Activated gamma-delta T cell treated with anti-CD3 and anti-CD28 coated beads, Interleukin-2, amount 50 U/mL, for 16 hours (primary cell): ENCODE results near the gene NCAM2.
"Not testable (repeated sequence)": the region's sequence is repeated elsewhere in the genome, so short reads cannot be mapped to it uniquely, and the experiment has no call there.

Experiments
- DNase-seq: peaks from one replicate; pipeline ENCODE4 v3.0.0-alpha.2; 2020; ENCODE audit warnings: low read depth

NCAM2 gene

DNA sequence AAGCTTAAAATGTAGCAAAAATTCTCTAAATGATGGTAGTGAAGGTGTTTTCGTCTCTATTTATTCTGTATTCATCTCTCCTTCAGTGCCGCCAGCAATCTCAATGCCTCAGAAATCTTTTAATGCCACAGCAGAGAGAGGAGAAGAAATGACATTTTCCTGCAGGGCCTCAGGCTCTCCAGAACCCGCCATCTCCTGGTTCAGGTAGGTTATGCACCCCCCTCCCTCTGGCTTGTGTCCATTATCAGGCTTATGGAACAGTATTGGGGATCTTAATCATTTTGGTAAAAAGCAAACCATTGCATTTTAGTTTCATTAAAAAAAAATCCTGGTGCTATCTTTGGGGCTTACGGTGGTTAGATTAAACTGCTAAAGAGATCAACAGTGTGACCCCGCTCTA lies 326.1 kb downstream of the NCAM2 start:
- DNase-seq, result no peak

DNA sequence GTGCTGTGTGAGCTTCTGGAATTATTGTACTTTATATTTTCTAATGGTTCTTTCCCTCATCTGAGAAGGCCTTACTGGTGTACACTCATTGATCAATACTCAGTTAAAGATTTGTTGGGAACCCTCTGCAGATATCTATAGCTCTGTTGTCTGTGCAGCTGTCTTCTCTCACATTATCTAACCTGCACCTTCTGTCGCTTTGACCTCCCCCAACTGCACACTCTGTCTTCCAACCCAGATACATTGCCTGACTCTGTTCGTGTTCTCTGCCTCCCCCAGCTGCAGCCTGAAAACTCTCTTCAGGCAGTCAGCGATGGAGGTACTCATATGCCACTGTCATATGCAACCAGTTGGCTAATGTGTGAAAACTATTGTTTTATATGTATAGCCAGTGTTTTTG lies 334.3 kb downstream of the NCAM2 start:
- DNase-seq, result no peak

DNA sequence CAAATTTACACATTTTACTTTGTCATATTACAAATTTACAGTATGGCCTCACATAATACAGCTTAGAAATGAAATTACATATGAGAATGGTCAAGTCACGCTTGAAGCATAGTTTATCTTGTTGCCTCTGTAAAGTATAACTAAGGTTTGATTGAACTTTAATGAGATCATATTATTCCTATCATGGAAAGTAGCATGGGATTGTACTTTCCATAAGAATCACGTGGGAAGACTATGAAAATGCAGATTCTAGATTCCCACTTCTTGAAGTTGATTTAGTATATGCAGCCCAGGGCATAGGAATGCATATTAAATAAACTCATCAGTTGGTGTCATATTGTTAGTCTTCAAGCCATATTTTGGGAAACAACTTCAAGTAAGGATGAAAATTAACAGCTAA lies 342.8 kb downstream of the NCAM2 start:
- no peak for DNase-seq

DNA sequence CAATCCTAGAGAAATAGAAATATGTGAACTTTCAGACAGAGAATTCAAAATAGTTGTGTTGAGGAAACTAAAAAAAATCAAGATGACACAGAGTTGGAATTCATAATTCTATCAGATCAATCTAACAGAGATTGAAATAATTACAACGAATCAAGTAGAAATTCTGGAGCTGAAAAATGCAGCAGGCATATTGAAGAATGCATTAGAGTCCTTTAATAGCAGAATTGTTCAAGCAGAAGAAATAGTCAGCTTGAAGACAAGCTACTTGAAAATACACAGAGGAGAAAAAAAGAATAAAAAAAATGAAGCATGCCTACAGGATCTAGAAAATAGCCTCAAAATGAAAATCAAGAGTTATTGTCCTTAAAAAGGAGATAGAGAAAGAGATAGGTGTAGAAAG lies 347.1 kb downstream of the NCAM2 start:
- DNase-seq, result no peak

DNA sequence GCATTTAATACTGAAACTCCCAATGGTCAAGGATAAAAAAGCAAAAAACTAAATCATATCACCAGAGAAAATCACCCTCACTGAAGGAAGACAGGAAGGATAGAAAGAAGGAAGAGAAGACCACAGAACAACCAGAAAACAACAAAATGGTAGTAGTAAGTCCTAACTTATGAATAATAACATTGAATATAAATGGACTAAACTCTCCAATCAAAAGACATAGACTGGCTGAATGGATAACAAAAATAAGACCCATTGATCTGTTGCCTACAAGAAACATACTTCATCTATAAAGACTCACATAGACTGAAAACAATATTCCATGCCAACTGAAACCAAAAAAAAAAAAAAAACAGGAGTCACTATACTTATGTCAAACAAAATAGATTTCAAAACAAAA lies 347.7 kb downstream of the NCAM2 start:
- DNase-seq, result no peak

DNA sequence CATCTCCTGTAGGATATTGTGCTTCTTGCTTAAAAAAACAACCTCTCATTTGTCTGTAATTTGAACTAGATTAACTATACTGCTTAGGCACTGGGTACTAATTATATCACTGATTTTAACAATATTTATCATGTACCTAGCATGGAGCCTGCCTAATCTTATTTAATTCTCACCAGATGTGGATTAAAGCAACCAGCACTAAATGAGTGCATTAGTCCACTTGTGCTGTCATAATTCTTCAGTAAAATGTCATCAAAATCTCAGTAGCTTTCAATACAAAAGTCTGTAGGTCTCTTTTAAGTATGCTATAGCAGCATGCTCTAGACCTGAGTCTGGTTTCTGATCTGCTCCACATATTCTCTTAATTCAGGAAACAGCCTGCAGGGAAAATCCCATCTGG lies 368.1 kb downstream of the NCAM2 start:
- DNase-seq, result no peak

DNA sequence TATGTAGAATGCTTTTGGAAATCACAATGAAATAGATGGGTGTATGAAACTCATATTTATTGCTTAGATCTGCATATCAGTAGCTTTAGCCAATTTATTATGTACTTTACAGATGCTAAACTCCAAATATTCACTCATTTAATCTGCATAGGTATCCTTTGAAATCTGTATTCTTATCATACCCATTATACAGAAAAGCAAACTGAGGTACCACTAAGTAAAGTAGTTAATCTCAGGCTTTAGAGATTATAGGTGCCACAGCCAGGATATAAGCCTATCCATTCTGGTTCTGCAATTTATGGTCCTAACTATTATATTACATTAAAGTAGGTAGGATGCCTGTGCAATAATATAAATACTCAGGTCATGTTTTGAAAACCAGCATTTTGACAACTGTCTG lies 369.4 kb downstream of the NCAM2 start:
- DNase-seq, result no peak

DNA sequence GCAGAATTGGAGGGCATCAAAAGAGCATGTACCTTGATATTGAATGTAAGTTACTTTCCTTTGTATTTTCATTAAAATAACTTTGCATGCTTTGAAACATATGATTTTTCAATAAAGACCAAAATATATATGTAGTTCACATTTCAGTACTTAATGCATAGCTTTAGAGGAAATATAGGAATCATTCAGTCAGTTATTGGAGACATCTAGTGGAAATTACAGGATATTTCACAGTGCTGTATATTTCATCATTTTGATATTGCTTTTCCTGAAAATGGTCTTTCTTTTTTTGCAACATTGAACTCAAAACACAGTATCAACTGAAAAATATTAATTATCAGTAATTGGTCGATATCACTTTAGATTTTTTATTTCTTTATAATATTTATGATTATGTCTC lies 375.8 kb downstream of the NCAM2 start:
- DNase-seq, result no peak

DNA sequence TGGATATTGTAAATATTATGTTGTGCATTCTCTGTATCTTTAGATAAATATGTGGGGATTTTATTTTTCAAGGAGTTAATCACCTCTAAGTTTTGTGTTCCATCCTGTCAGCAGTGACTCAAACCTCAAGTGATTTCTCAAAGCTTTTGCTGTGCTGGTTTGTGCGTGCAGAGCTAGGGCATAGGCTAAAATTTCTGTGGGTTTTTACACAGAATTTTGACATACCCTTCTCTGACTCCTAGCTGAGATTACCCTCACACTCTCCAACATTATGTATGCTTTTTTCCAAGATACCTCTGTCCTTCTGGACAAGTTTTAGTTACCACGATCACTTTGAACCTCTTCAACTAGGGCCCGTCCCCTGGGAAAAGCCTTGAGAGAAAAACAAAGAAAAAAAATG lies 384.9 kb downstream of the NCAM2 start:
- no peak for DNase-seq

DNA sequence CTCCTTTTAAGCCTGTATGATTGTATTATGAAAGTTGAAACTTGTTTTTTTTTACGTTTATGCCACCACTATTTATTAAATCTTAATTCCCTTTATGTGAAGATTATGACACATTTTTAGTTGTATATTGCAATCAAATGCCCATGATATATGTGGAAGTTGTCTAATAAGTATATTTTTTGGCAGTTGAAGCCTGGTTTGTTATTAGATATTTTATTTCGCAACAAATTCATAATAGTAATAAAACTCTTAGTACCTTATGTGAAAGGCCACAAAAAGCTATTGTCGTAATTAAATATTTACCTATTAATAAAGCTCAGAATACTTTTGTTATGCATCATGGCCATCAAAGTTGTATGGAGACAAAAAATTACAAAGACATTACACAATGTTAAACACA lies 386.8 kb downstream of the NCAM2 start:
- DNase-seq, result no peak

DNA sequence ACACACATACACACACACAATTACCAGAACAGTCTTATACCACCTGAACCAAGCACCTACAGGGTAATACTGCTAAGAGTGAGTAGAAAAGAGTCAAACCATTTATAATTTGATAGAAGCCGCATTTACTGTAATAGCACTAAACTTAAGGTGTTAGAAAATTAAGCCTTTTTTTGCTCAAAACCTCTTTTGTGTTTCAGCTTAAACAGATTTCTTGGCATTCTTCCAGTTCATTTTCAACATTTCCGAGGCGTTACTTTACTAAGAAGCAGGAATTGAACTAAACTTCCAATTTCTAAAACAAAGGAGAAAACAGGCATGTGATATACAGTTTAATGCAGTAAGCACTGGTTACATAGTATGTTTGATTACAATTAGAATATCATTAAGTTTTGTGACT lies 387.2 kb downstream of the NCAM2 start:
- DNase-seq, result no peak

DNA sequence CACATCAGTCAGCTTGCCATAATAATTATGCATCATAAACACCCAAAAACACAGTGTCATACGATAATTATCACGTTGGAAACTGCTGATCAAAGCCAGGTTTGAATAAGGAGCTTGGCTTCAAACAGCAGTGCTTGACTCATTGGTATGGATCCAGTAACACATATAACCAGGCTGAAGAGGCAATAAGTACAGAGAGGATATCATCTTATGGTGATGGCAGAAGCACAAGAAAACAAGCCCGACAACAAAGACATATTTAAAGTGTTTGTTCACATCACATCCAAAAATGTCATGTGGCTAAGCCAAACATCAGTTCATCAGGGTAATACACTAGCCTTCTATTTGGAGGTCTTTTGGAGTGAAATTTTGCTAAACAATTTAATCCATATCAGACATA lies 389.7 kb downstream of the NCAM2 start:
- DNase-seq, result no peak

DNA sequence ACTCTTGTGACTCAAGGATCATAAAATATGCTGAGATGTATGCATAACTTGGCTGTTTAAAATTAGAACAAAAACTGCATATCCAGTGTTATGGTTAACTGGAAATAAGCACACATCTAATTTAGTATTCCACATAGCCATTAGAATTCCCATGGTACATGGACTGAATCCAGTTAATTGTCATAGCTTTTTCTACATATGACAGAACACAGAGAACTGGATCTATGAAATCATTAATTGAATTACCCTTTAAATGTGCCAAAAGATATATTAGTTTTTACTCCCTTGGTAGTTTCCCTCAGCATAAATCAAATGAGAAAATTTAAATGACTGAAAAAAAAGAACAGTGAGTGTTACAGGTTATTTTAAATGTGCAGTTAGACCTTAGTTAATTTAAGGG lies 395.9 kb downstream of the NCAM2 start:
- no peak for DNase-seq

DNA sequence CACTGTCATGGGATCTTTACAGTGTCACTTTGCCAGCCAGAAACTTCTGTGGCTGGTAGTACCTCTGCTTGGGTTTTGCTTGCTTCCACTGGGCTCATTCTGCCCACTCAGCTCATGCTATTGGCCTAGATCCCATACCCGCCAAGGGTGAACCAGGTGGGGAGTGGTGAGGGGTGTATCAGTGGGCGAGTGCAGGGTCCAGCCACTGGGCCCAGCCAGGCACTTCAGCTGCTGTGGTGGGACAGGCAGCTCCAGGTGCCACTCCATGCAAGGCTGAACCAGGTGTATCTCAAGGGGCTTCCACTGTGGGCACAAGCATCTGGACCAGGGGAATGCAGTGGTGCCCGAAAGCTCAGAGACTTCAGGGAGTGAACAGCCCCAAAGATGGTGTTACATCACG lies 398.2 kb downstream of the NCAM2 start:
- DNase-seq, result no peak

DNA sequence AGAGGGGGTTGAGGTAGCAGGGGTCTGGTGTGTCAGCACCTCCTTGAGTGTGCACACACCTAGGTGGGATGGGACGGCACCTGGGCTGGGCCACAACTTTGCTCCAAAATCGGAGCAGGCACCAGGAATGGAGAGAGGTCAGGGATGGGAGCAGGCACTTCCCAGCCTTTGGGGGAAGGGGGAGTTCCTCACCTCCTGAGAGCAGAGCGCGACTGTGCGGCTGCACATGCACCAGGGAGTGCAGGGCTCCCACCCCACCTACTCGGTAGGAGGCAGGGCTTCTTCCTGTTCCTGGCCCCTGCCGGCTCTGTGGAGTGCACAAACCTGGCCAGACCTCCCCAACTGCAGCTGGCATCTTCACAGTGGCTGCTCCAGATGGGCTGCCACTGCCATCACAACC lies 399.3 kb downstream of the NCAM2 start:
- no peak for DNase-seq

DNA sequence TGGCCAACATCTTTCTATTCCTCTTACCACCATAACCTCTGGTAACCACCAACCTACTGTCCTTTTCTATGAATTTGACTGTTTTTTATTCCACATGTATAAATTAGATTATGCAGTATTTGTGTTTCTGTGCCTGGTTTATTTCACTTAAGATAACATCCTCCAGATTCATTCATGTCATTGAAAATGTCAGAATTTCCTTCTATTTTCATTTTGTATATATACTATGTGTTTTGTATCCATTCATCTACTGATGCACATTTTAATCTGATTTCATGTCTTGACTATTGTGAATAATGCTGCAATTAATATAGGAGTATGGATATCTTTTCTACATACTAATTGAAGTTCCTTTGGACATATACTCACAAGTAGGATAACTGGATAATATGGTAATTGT lies 403.2 kb downstream of the NCAM2 start:
- no peak for DNase-seq

DNA sequence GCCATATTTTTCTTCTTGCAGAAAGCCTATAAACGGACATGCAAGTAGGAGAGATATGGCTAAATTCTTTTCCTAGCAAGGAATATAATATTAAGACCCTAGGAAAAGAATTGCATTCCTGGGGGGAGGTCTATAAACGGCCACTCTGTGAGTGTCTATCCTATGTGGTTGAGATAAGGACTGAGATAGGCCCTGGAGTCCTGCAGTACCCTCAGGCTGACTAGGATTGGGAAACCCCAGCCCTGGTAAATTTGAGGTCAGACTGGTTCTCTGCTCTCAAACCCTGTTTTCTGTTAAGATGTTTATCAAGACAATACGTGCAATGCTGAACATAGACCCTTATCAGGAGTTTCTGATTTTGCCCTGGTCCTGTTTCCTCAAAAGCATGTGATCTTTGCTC lies 404.0 kb downstream of the NCAM2 start:
- DNase-seq, result not testable (repeated sequence)

DNA sequence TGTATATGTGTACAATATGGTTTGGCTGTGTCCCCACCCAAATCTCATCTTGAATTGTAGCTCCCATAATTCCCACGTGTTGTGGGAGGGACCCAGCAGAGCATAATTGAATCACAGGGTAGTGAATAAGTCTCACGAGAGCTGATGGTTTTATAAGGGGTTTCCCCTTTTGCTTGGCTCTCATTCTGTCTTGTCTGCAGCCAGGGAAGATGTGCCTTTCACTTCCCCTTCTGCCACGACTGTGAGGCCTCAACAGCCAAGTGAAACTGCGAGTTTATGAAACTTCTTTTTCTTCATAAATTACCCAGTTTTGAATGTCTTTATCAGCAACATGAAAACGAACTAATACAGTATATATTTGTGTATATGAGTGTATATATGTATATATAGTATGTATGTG lies 406.1 kb downstream of the NCAM2 start:
- not testable (repeated sequence) for DNase-seq

DNA sequence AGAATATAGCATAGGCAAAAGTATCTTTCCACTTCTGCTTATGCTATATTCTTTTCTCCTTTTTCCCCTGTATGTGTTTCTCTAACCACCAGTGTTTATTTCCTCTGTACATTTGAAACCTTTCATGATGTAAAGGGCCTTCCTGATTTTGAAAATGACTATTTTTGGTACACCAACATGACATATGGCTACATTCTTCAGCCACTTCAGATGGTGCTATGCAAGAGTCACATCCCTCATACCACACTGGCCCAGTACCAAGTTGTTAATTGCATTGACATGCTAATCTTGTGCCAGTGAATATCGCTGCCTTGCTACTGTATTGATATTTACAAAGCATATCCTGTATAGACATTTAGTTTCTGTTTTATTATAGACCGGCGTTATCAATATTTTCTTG lies 408.7 kb downstream of the NCAM2 start:
- no peak for DNase-seq

DNA sequence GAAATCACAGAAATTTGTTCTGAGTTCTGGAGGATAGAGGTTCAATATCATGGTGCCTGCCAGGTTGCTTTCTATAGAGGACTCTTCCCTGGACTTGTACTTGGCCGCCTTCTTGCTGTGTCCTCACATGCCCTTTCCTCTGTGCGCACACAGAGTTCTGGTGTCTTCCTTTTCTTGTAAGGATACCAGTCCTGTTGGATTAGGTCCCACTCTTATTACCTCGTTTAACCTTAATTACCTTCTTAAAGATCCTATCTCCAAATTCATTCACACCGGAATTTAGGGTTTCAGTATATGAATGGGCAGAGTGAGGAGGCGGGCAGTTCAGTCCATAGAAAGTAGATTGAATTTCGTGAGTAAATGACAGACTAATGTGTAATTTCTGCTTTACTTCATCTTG lies 413.9 kb downstream of the NCAM2 start:
- DNase-seq, result no peak

DNA sequence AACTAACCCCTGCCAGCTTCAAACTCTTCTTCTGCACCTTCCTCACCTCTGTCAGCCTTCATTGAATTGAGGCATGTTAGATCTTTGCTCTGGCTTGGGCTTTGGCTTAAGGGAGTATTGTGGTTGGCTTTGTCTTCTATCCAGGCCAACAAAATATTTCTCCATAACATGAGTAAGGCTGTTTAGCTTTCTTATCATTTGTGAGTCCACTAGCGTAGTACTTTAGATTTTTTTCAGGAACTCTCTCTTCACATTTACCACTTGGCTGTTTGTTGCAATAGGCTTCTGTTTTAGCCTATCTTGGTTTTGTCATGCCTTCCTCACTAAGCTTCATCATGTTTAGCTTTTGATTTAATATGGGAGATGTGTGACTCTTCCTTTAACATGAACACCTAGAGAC lies 417.5 kb downstream of the NCAM2 start:
- DNase-seq, result no peak

DNA sequence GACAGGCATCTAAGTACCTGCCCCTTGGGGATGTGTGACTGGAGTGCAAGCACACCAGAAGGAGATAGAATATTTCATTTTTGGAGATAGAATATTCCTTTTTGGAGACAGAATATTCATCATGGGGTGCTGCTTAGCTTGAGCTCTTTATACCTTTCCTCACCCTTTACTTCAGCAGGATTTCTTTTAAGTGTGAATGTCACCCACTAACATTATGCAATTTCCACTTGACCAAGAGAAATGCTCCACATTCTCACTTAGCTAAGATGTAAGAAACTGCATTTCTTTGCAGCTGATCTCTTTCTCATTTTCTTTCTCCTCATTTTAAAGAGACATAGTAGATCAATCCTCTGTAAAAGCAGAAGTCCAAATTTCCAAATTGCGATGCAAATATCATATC lies 436.7 kb downstream of the NCAM2 start:
- DNase-seq, result no peak

DNA sequence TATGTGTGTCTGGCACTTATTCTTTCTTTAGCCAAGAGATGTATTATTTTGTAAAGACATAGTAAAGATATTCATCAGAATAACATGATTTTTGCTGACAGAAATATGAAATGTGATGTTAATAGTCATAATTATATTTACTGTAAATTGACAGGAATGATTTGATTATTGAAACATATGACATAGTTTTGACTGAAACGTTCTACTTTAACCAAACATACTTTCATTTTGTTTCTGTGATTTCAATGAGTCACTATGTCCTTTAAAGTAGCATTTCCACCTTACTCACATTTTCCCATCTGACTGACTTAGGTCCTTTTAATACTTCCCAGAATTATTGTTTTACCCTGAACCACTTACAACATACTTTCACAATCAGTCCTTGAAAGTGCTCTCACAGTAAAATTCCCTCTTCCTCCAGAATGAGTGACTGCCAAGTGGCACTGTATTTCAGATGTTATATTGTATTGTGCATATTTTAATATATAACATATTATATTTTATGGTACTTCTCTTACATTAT lies 437.9 kb downstream of the NCAM2 start:
- no peak for DNase-seq

DNA sequence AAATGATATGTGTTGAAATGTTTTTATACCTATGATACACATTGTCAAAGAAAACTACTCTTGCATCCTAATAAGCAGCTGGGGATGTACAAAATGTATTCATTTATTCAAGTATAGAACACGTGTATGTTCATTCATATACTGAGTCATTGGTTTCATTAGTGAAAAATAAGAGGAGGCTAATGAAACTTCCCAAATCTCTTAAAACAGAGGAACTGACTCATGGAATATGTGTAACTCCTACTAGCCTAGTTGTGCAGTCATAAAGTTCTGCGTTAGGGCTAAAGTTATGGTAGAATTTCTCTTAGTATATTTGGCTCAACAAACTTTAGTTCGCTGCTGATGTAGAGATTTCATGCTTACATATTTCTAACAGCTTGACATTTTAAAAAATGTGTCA lies 441.6 kb downstream of the NCAM2 start:
- DNase-seq, result no peak

DNA sequence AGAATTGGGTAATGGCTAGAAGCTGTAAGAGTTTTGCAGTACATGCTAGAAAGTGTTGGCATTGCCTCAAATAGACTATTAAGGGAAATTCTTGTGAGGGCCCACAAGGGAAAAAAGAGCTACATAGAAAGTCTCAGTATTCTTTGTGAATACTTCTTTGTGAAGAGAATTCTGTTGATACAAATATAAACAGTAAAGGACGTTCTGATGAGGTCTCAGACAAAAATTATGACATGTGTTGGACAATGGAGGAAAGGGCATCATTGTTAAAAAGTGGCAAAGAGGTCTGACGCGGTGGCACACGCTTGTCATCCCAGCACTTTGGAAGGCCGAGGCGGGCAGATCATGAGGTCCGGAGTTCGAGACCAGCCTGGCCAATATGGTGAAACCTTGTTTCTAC lies 458.9 kb downstream of the NCAM2 start:
- no peak for DNase-seq
